Muscle of leg (tissue), 11 donors: Measurements from ENCODE around the gene GYG1. TPM values are rescaled to one million over a fixed set of nuclear protein-coding genes. Genes with fewer than 3 reads are reported as not detected.

Source experiments
- DNase-seq: peaks from one replicate; pipeline ENCODE4 v3.0.0; 2013
- H3K27ac ChIP-seq: one replicate; pipeline ENCODE4 v1.5.1; 2013; ENCODE audit warnings: mild to moderate bottlenecking, low read length, control low read depth
- H3K27me3 ChIP-seq: one replicate; pipeline ENCODE4 v1.6.1; 2013; ENCODE audit warnings: low read length; ENCODE audit not compliant: control insufficient read depth, insufficient read depth
- H3K36me3 ChIP-seq: one replicate; pipeline ENCODE4 v1.6.1; 2013; ENCODE audit warnings: low read length; ENCODE audit not compliant: control insufficient read depth, insufficient read depth
- H3K4me1 ChIP-seq: one replicate; pipeline ENCODE4 v1.6.1; 2013; ENCODE audit warnings: low read length; ENCODE audit not compliant: control insufficient read depth, insufficient read depth
- H3K4me3 ChIP-seq: one replicate; pipeline ENCODE4 v1.5.1; 2013; ENCODE audit warnings: low read length, control low read depth
- H3K9me3 ChIP-seq: replicated peaks from 2 replicates; pipeline ENCODE4 v1.6.1; 2013; ENCODE audit warnings: low read depth, low read length; ENCODE audit not compliant: control insufficient read depth
- WGBS: methylation state at CpG from one replicate; pipeline ENCODE4 v1.1.5; 2013; ENCODE audit warnings: missing lambda C conversion rate; ENCODE audit not compliant: insufficient coverage; 5-methylcytosine and 5-hydroxymethylcytosine counted together
- polyA plus RNA-seq, 8 donors: library from polyadenylated mRNA; unstranded; fragments of 120-200 nt; gene quantifications; one replicate each; pipeline versions ENCODE4 v1.2.1 to v1.2.3, GENCODE V29; 2013; ENCODE audit warnings: inconsistent platforms in 1 of 8, low replicate concordance in 1 of 8; ENCODE audit not compliant: insufficient read length in 8 of 8, insufficient read depth in 1 of 8
- total RNA-seq: library from RNA; stranded (reverse); fragments of 120-200 nt; gene quantifications from one replicate; pipeline ENCODE4 v1.2.4, GENCODE V29; 2013

GYG1 gene
- total and polyA plus RNA-seq, 9 donors: 33.1 to 74.3 (median 60.6) TPM

DNA sequence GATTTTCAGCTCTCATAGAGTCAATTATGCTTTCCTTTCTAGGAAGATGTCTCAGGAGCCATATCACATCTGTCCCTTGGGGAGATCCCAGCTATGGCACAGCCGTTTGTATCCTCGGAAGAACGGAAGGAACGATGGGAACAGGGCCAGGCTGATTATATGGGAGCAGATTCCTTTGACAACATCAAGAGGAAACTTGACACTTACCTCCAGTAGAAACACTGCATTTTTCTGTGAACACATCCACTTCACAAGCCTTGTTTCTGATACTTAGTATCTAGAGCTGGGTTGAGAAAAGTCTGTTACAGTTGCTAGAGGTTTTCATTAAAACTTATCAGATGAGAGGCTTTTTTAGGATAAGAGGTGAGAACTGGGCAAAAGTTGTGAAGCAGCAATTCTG is 35.4 kb downstream of the GYG1 start:
- no peak for DNase-seq
- WGBS: no CpG with 5 or more reads among the region's 4 CpGs
- Histone ChIP-seq H3K9me3 (no peaks in the 10 kb centered on the region), H3K4me1 (no peaks in the 10 kb centered on the region), H3K36me3 (peaks cover 18% of the 10 kb centered on the region), H3K27me3 (no peaks in the 10 kb centered on the region), H3K4me3 (no peak overlapping the region), H3K27ac (no peak overlapping the region)

DNA sequence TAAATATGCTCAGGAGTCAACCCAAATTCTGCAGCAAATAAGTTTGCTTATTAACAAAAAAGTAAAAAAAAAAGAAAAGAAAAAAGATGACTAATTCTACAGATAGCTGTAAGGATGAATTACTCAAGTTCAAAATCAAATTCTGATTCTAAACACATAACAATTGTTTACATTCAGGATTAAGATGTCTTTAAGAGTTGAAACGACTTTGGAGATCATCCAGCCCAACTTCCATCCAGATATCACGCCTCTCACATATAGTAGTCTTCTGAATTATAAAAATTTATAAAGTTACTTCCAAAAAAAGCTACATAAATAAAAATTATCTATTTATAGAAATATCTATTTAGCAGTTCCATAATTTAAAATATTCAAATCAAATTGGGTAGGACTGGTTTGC is 39.8 kb downstream of the GYG1 start:
- Histone ChIP-seq H3K36me3 (peaks cover 4% of the 10 kb centered on the region), H3K27ac (no peak overlapping the region), H3K27me3 (no peaks in the 10 kb centered on the region), H3K4me1 (no peaks in the 10 kb centered on the region), H3K9me3 (no peaks in the 10 kb centered on the region), H3K4me3 (no peak overlapping the region)
- DNase-seq: no peak
- whole genome bisulfite sequencing: no CpG with 5 or more reads among the region's 2 CpGs

DNA sequence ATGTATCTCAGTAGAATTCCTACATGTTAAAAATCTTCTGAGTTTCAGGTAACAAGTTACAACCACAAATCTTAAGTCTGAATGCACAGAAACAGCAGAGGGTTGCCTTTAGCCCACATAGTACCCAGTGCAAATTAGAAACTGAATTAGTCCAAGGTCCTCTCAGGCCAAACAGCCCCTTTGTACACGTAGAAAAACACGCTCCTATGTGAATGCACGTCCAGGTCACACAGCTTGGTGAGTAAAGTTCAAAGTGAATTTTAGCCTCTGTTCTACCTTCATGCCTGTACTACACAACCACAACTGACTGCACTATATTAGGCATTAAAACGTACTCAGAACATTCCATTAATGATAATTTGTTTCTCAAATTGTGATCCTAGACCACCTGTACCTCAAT is 46.3 kb downstream of the GYG1 start:
- H3K27ac ChIP-seq: no peak overlapping the region
- no peaks in the 10 kb centered on the region for H3K4me1 ChIP-seq
- 100% methylated on average over 4 of the region's 4 CpGs for WGBS
- no peaks in the 10 kb centered on the region for H3K27me3 ChIP-seq
- peaks cover 11% of the 10 kb centered on the region for H3K36me3 ChIP-seq
- no peaks in the 10 kb centered on the region for H3K9me3 ChIP-seq
- no peak for DNase-seq
- no peak overlapping the region for H3K4me3 ChIP-seq

DNA sequence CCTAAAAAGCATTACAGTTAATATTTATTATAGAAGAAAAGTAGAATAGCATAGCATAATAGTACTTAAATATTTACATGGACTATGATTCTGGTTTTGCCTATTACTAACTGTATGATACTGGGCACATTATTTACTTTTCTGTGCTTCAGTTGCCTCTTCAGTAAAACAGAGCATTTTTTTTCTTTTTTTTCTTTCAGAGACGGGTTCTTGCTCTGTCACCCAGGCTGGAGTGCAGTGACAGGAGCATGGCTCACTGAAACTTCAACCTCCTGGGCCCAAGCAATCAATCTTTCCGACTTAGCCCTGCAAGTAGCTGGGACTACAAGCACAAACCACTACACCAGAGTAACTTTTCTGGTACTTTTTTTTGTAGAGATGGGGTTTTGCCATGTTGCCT is 47.0 kb downstream of the GYG1 start:
- H3K4me3 ChIP-seq: no peak overlapping the region
- H3K9me3 ChIP-seq: no peaks in the 10 kb centered on the region
- WGBS: 75% methylated on average over 1 of the region's 2 CpGs
- H3K27ac ChIP-seq: no peak overlapping the region
- no peaks in the 10 kb centered on the region for H3K27me3 ChIP-seq
- H3K4me1 ChIP-seq: no peaks in the 10 kb centered on the region
- H3K36me3 ChIP-seq: peaks cover 11% of the 10 kb centered on the region
- no peak for DNase-seq

DNA sequence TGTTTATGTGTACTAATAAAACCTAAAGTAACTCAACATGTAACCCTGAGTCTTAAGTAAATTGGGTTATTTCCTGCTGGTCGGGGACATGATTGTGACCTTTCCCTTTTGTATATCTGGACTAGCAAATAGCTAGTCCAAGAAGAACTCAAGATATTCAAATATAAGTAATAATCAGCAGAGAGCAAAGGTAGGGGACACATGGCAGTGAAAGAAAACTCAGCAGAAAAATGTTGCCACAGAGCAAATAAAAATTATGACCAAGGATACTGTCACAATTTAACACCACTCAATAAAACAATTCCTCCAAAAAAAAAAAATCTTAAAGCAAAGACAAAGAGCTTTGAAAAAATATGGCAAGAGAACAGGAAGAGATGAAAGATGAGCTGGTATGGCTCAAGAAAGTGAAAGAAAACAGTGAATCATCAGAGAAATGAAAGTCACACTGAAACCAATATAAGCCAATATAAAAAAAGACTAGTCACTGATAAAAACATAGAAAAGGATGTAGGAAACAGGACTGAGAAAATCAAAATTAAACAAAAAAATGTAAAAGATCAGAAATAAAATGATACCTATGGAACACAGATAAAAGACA is 51.5 kb downstream of the GYG1 start:
- no CpG with 5 or more reads among the region's 1 CpG for WGBS
- no peaks in the 10 kb centered on the region for H3K27me3 ChIP-seq
- H3K36me3 ChIP-seq: peaks cover 6% of the 10 kb centered on the region
- H3K4me3 ChIP-seq: no peak overlapping the region
- no peaks in the 10 kb centered on the region for H3K9me3 ChIP-seq
- no peak for DNase-seq
- H3K4me1 ChIP-seq: no peaks in the 10 kb centered on the region
- no peak overlapping the region for H3K27ac ChIP-seq

DNA sequence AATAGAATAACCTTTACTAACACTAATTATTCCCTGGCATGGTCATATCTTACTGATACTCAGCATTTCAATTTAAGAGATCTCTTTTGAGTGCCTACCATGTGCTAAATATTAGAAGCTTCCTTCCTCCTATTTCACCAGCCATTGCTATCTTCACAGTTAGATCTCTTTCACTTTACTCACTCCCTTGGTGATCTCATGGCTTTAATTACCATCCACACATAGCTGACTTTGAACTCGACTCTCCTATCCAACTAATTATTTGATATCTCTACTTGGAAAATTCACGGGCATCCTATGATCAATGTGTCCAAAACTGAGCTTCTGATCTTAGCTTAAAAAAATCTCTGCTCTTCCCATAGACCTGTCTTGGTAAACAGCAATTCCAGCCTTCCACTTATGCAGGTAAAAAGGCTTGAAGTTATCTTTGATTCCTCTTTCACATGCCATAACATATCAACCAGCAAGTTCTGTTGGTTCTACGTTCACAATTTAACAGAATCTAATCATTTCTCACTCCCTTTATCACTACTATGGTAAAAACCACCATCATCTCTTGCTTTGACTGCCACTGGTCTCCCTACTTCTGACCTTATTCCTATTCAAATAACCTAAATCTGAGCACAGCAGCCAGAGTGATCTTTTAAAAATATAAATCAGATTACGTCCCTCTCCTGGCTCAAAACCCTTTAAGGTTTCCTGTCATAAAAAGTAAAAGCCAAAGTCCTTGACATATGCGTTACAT is 53.2 kb downstream of the GYG1 start:
- 86% methylated on average over 5 of the region's 5 CpGs for WGBS
- no peaks in the 10 kb centered on the region for H3K4me1 ChIP-seq
- DNase-seq: no peak
- H3K27me3 ChIP-seq: no peaks in the 10 kb centered on the region
- no peaks in the 10 kb centered on the region for H3K36me3 ChIP-seq
- H3K9me3 ChIP-seq: no peaks in the 10 kb centered on the region
- H3K27ac ChIP-seq: no peak overlapping the region
- no peak overlapping the region for H3K4me3 ChIP-seq

DNA sequence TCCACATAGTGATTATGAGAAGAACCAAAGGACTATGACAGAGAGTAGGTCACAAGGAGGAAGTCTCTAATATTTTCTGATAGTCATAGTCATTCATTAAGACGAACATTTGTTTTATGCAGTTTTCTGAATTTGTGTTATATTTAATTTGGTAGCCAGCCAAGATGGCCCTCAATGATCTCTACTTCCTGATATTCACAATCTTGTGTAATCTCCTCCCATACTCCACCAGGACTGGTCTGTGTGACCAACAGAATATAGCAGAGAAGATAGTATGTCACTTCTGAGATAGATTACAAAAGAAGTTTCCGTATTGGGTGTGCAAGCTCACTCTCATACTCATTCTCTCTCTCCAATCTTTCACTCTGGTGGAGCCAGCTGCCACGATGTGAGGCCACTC is 64.2 kb downstream of the GYG1 start:
- Histone ChIP-seq H3K4me3 (no peak overlapping the region), H3K36me3 (peaks cover 21% of the 10 kb centered on the region), H3K27me3 (no peaks in the 10 kb centered on the region), H3K9me3 (no peaks in the 10 kb centered on the region), H3K27ac (no peak overlapping the region), H3K4me1 (no peaks in the 10 kb centered on the region)
- no peak for DNase-seq
- WGBS: no CpG with 5 or more reads among the region's 3 CpGs

DNA sequence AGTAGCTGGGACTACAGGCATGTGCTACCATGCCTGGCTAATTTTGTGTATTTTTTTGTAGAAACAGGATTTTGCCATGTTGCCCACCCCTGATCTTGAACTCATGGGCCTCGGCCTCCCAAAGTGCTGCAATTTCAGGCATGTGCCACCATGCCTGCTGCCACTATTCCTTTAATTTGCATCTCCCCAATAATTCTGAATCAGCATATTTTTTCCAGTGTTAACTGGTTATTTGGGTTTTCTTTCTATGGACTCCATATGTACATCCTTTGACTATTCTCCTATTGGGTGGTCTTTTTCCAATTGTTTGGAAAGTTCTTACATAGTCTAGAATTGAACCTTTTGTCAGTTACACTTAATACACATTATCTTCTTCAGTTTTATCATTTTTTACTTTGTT is 66.9 kb downstream of the GYG1 start:
- DNase-seq: no peak
- no peaks in the 10 kb centered on the region for H3K27me3 ChIP-seq
- peaks cover 16% of the 10 kb centered on the region for H3K36me3 ChIP-seq
- H3K27ac ChIP-seq: no peak overlapping the region
- WGBS: 80% methylated on average over 1 of the region's 1 CpG
- no peaks in the 10 kb centered on the region for H3K9me3 ChIP-seq
- H3K4me1 ChIP-seq: no peaks in the 10 kb centered on the region
- H3K4me3 ChIP-seq: no peak overlapping the region

DNA sequence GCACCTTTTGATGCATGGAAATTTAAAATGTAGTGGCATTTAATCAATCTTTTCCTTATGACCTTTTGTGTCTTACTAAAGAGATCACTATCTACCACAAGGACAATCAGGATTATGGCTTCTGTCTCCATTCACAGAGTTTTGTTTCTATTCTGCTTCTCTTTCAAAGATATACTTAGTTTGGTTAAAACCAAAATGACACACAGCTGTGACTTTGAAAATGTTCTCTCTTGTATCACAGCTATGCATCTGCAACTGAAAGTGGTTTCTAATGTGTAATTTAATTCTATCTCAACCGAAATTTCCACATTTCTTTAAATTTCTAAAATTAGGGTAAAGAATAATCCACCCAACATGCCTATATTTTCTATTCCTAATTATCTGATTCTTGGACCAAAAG is 67.3 kb downstream of the GYG1 start:
- H3K4me1 ChIP-seq: no peaks in the 10 kb centered on the region
- no peak for DNase-seq
- no peaks in the 10 kb centered on the region for H3K27me3 ChIP-seq
- peaks cover 13% of the 10 kb centered on the region for H3K36me3 ChIP-seq
- no peak overlapping the region for H3K27ac ChIP-seq
- H3K9me3 ChIP-seq: no peaks in the 10 kb centered on the region
- no peak overlapping the region for H3K4me3 ChIP-seq
- no CpG with 5 or more reads among the region's 1 CpG for WGBS

DNA sequence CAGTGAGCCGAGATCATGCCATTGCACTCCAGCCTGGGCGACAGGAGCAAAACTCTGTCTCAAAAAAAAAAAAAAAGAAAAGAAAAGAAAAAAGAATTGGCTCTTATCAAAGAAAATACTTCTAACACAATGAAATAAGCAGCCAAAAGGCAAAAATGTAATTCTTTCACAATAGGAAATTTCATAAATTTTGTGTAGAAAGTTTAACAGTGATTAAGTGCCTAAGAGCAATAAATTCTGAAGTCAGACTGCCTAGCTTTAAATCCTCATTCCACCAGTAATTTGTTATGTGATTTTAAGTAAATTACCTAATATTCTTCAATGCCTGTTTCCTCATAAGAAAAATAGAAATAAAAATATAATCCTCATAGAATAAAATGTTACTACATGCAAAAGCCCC is 70.4 kb downstream of the GYG1 start:
- Histone ChIP-seq H3K27me3 (no peaks in the 10 kb centered on the region), H3K4me1 (no peaks in the 10 kb centered on the region), H3K4me3 (no peak overlapping the region), H3K36me3 (peaks cover 11% of the 10 kb centered on the region), H3K9me3 (no peaks in the 10 kb centered on the region), H3K27ac (no peak overlapping the region)
- no CpG with 5 or more reads among the region's 2 CpGs for WGBS
- DNase-seq: no peak
